HepG2 (cell line): ENCODE data around the gene HS3ST3B1. TPM values are rescaled to one million over a fixed set of nuclear protein-coding genes. Genes with fewer than 3 reads are reported as not detected.

Experiments used
- ARID4A ChIP-seq: sonication (generic); formaldehyde crosslinking; IDR thresholded peaks from 2 replicates; pipeline ENCODE4 v1.5.0; 2020; ENCODE audit warnings: mild to moderate bottlenecking, missing genetic modification reagents, borderline replicate concordance
- ATF3 ChIP-seq: sonication (generic); formaldehyde crosslinking; IDR thresholded peaks from 2 replicates; pipeline ENCODE4 v1.4.0; 2020; ENCODE audit warnings: missing genetic modification reagents
- CEBPB ChIP-seq: IDR thresholded peaks from 2 replicates; pipeline ENCODE4 v1.6.1; 2011; ENCODE audit warnings: low read depth, low read length, improper control_type of control experiment, borderline replicate concordance
- IKZF5 ChIP-seq: IDR thresholded peaks from 2 replicates; pipeline ENCODE4 v1.6.1; 2018; ENCODE audit warnings: missing genetic modification reagents, mild to moderate bottlenecking, missing compliant biosample characterization
- MAFG ChIP-seq: sonication (generic); formaldehyde crosslinking; IDR thresholded peaks from 2 replicates; pipeline ENCODE4 v1.5.1; 2020; ENCODE audit warnings: mild to moderate bottlenecking, missing genetic modification reagents
- MAZ ChIP-seq, 2 experiments: sonication (generic) in 1 of 2; formaldehyde crosslinking in 1 of 2; IDR thresholded peaks; 2 replicates each; pipeline versions ENCODE4 v1.5.0 to v1.6.1; 2012 to 2020; ENCODE audit warnings: low read depth in 2 of 2, mild to moderate bottlenecking in 2 of 2, borderline replicate concordance in 1 of 2, improper control_type of control experiment in 1 of 2, low read length in 1 of 2, missing genetic modification reagents in 1 of 2, moderate library complexity in 1 of 2
- MEIS1 ChIP-seq: sonication (generic); formaldehyde crosslinking; IDR thresholded peaks from 2 replicates; pipeline ENCODE4 v1.9.0; 2021; ENCODE audit warnings: mild to moderate bottlenecking, missing genetic modification reagents, moderate library complexity, borderline replicate concordance
- NFE2 ChIP-seq: sonication (generic); formaldehyde crosslinking; IDR thresholded peaks from 2 replicates; pipeline ENCODE4 v1.4.0; 2020; ENCODE audit warnings: missing genetic modification reagents
- PRDM4 ChIP-seq: sonication (generic); formaldehyde crosslinking; IDR thresholded peaks from 2 replicates; pipeline ENCODE4 v1.9.0; 2021; ENCODE audit warnings: missing genetic modification reagents, borderline replicate concordance
- RBM39 ChIP-seq: fragments of 200-400 bp; formaldehyde crosslinking; IDR thresholded peaks from one replicate; pipeline ENCODE4 v1.6.1; 2018; ENCODE audit warnings: antibody characterized with exemption, mild to moderate bottlenecking, low read depth, low read length; ENCODE audit not compliant: poor library complexity, severe bottlenecking
- SAP130 ChIP-seq: IDR thresholded peaks from 2 replicates; pipeline ENCODE4 v1.6.1; 2016; ENCODE audit warnings: low read depth
- SRSF9 ChIP-seq: fragments of 200-400 bp; formaldehyde crosslinking; IDR thresholded peaks from 2 replicates; pipeline ENCODE4 v1.6.1; 2018; ENCODE audit warnings: borderline replicate concordance, mild to moderate bottlenecking, low read depth, low read length; ENCODE audit not compliant: insufficient read depth, poor library complexity, severe bottlenecking
- ZFX ChIP-seq: sonication (generic); formaldehyde crosslinking; IDR thresholded peaks from 2 replicates; pipeline ENCODE4 v1.4.0; 2020; ENCODE audit warnings: mild to moderate bottlenecking, low read depth, missing genetic modification reagents, moderate library complexity
- ZNF235 ChIP-seq: sonication (generic); formaldehyde crosslinking; IDR thresholded peaks from 2 replicates; pipeline ENCODE4 v1.8.1; 2023; ENCODE audit warnings: mild to moderate bottlenecking, missing genetic modification reagents, borderline replicate concordance
- polyA plus RNA-seq, 8 experiments: library from polyadenylated mRNA; depleted of rRNA in 3 of 8; stranded (reverse) in 7 of 8; unstranded in 1 of 8; fragments of >200 nt; fragmentation: Illumina TruSeq in 4 of 8; extraction: Trizol in 4 of 8; gene quantifications; 2 replicates each; pipeline versions ENCODE4 v1.2.1 to v1.2.3, GENCODE V29; 2011 to 2016; ENCODE audit warnings: low read depth in 4 of 8, missing spikeins in 1 of 8, mixed read lengths in 1 of 8; ENCODE audit not compliant: insufficient read depth in 1 of 8
- total RNA-seq, 5 experiments: library from RNA; depleted of rRNA; stranded (reverse); fragments of >200 nt; fragmentation: Illumina TruSeq; extraction: Trizol; gene quantifications; 2 replicates each; pipeline ENCODE4 v1.2.3, GENCODE V29; 2016; ENCODE audit warnings: low read depth in 1 of 5
- TF ChIP-seq, protein P1 (sequence below): sonication (generic); formaldehyde crosslinking; IDR thresholded peaks from 2 replicates; pipeline ENCODE4 v1.9.0; 2021; ENCODE audit warnings: missing genetic modification reagents, mild to moderate bottlenecking, borderline replicate concordance
- TF ChIP-seq, protein P2 (sequence below): sonication (generic); formaldehyde crosslinking; IDR thresholded peaks from 2 replicates; pipeline ENCODE4 v1.5.0; 2020; ENCODE audit warnings: mild to moderate bottlenecking, missing genetic modification reagents, borderline replicate concordance

The HS3ST3B1 gene
- total and polyA plus RNA-seq, 2 of the 13 experiments (the other 11 are each of a cell fraction or from before 2014, with no cell fraction given), result 15.7 to 39.5 TPM

- peak; percentile 44; the same call in 1 of the 2 replicates for TF ChIP-seq ARID4A
- TF ChIP-seq ZNF235 (CRISPR knock-in tag), result no peak
- no peak for TF ChIP-seq SRSF9
- TF ChIP-seq PRDM4 (CRISPR knock-in tag), result no peak
- TF ChIP-seq RBM39, result no peak
- TF ChIP-seq, protein P1, sequence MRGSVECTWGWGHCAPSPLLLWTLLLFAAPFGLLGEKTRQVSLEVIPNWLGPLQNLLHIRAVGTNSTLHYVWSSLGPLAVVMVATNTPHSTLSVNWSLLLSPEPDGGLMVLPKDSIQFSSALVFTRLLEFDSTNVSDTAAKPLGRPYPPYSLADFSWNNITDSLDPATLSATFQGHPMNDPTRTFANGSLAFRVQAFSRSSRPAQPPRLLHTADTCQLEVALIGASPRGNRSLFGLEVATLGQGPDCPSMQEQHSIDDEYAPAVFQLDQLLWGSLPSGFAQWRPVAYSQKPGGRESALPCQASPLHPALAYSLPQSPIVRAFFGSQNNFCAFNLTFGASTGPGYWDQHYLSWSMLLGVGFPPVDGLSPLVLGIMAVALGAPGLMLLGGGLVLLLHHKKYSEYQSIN (CRISPR knock-in tag), result no peak
- TF ChIP-seq MEIS1 (CRISPR knock-in tag), result no peak
- no peak for TF ChIP-seq IKZF5 (CRISPR knock-in tag)
- no peak for TF ChIP-seq ATF3
- TF ChIP-seq ZFX (CRISPR knock-in tag), result no peak
- peak; percentile 35 for TF ChIP-seq SAP130
- 0 out of 2 replicates have a peak, but pooled peaks have one; percentile 20 for TF ChIP-seq MAZ (IDR thresholded peaks at IDR 0.05; ENCODE audit: borderline replicate concordance, low read depth, low read length)
- TF ChIP-seq MAZ (CRISPR knock-in tag; IDR thresholded peaks at IDR 0.05; ENCODE audit: low read depth), result no peak
- TF ChIP-seq NFE2 (CRISPR knock-in tag), result no peak
- peak; percentile 87 for TF ChIP-seq CEBPB
- no peak for TF ChIP-seq MAFG (CRISPR knock-in tag)
- TF ChIP-seq, protein P2, sequence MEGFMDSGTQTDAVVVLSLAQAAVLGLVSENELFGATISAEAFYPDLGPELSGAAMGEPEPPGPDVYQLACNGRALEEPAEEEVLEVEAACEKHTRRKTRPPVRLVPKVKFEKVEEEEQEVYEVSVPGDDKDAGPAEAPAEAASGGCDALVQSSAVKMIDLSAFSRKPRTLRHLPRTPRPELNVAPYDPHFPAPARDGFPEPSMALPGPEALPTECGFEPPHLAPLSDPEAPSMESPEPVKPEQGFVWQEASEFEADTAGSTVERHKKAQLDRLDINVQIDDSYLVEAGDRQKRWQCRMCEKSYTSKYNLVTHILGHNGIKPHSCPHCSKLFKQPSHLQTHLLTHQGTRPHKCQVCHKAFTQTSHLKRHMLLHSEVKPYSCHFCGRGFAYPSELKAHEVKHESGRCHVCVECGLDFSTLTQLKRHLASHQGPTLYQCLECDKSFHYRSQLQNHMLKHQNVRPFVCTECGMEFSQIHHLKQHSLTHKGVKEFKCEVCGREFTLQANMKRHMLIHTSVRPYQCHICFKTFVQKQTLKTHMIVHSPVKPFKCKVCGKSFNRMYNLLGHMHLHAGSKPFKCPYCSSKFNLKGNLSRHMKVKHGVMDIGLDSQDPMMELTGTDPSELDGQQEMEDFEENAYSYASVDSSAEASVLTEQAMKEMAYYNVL (CRISPR knock-in tag), result no peak
Observed at GRCh38 chr17:14330492-14330962, 29.6 kb downstream of the HS3ST3B1 start (continued).
